DOHH2 (cell line): ENCODE data around the gene ACAA1.
"Not testable (repeated sequence)": the region's sequence is repeated elsewhere in the genome, so short reads cannot be mapped to it uniquely, and the experiment has no call there.

ENCODE experiments used
- H3F3A ChIP-seq: fragments of 200-600 bp; sonication (generic), shearing (Covaris generic); 2 replicates; pipeline ENCODE4 v1.6.0; 2016; ENCODE audit warnings: antibody characterized with exemption, mild to moderate bottlenecking; ENCODE audit not compliant: control insufficient read depth, insufficient read depth
- H3K27ac ChIP-seq: fragments of 200-600 bp; sonication (generic); 2 replicates; pipeline ENCODE4 v1.5.1; 2014; ENCODE audit warnings: low read depth, mild to moderate bottlenecking, low read length, moderate library complexity
- H3K27me3 ChIP-seq: fragments of 200-600 bp; sonication (generic); 2 replicates; pipeline ENCODE4 v1.6.1; 2014; ENCODE audit warnings: mild to moderate bottlenecking, low read length, mixed read lengths; ENCODE audit not compliant: control insufficient read depth
- H3K36me3 ChIP-seq: fragments of 200-600 bp; sonication (generic); 2 replicates; pipeline ENCODE4 v1.6.1; 2014; ENCODE audit warnings: mild to moderate bottlenecking, low read length, moderate library complexity, mixed read lengths; ENCODE audit not compliant: control insufficient read depth
- H3K4me1 ChIP-seq: fragments of 200-600 bp; sonication (generic); 2 replicates; pipeline ENCODE4 v1.6.1; 2014; ENCODE audit warnings: mild to moderate bottlenecking, low read length, mixed read lengths; ENCODE audit not compliant: control insufficient read depth
- H3K4me2 ChIP-seq: fragments of 200-600 bp; sonication (generic); 2 replicates; pipeline ENCODE4 v1.6.0; 2014; ENCODE audit warnings: mild to moderate bottlenecking, low read length, moderate library complexity
- H3K4me3 ChIP-seq: fragments of 200-600 bp; sonication (generic); 2 replicates; pipeline ENCODE4 v1.5.1; 2014; ENCODE audit warnings: mild to moderate bottlenecking, low read length, mixed read lengths
- H3K79me2 ChIP-seq: fragments of 200-600 bp; sonication (generic); 2 replicates; pipeline ENCODE4 v1.6.1; 2014; ENCODE audit warnings: mild to moderate bottlenecking, low read length, mixed read lengths; ENCODE audit not compliant: control insufficient read depth
- H3K9me2 ChIP-seq: fragments of 200-600 bp; sonication (generic); replicated peaks from 2 replicates; pipeline ENCODE4 v1.6.1; 2014; ENCODE audit warnings: mild to moderate bottlenecking, low read length, mixed read lengths; ENCODE audit not compliant: control insufficient read depth
- H3K9me3 ChIP-seq: fragments of 200-600 bp; sonication (generic); 2 replicates; pipeline ENCODE4 v1.6.1; 2014; ENCODE audit warnings: antibody characterized with exemption, low read length, mixed read lengths; ENCODE audit not compliant: control insufficient read depth, insufficient read depth
- H4K20me1 ChIP-seq: fragments of 200-600 bp; sonication (generic); 2 replicates; pipeline ENCODE4 v1.6.0; 2014; ENCODE audit warnings: low read depth, mild to moderate bottlenecking, antibody characterized with exemption, low read length, moderate library complexity; ENCODE audit not compliant: control insufficient read depth, insufficient read depth
- EZH2phosphoT487 ChIP-seq: fragments of 200-600 bp; sonication (generic); IDR thresholded peaks from 2 replicates; pipeline ENCODE4 v1.6.1; 2017; ENCODE audit warnings: borderline replicate concordance, mild to moderate bottlenecking, antibody characterized with exemption, low read length, moderate library complexity, mixed read lengths
- TF ChIP-seq, protein P1 (sequence below): fragments of 200-600 bp; sonication (generic); IDR thresholded peaks from one replicate; pipeline ENCODE4 v1.5.1; 2014; ENCODE audit warnings: antibody characterized with exemption, mild to moderate bottlenecking, low read depth, low read length; ENCODE audit not compliant: poor library complexity, severe bottlenecking

The ACAA1 gene

GRCh38 chr3:38090453-38090852 is 46.5 kb downstream of the ACAA1 start:
- Histone ChIP-seq H4K20me1 (no peaks in the 10 kb centered on the region), H3K4me3 (no peak overlapping the region), H3K27ac (no peak overlapping the region), H3K9me2 (no peaks in the 10 kb centered on the region), H3K4me1 (peaks cover 23% of the 10 kb centered on the region), H3F3A (no peaks in the 10 kb centered on the region), H3K9me3 (no peaks in the 10 kb centered on the region), H3K79me2 (no peaks in the 10 kb centered on the region), H3K36me3 (no peaks in the 10 kb centered on the region), H3K27me3 (peaks cover 9% of the 10 kb centered on the region; the same call in 1 of the 2 replicates), H3K4me2 (no peak overlapping the region)
- TF ChIP-seq, protein P1, sequence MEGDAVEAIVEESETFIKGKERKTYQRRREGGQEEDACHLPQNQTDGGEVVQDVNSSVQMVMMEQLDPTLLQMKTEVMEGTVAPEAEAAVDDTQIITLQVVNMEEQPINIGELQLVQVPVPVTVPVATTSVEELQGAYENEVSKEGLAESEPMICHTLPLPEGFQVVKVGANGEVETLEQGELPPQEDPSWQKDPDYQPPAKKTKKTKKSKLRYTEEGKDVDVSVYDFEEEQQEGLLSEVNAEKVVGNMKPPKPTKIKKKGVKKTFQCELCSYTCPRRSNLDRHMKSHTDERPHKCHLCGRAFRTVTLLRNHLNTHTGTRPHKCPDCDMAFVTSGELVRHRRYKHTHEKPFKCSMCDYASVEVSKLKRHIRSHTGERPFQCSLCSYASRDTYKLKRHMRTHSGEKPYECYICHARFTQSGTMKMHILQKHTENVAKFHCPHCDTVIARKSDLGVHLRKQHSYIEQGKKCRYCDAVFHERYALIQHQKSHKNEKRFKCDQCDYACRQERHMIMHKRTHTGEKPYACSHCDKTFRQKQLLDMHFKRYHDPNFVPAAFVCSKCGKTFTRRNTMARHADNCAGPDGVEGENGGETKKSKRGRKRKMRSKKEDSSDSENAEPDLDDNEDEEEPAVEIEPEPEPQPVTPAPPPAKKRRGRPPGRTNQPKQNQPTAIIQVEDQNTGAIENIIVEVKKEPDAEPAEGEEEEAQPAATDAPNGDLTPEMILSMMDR: no peak
- TF ChIP-seq EZH2phosphoT487: no peak

DNA sequence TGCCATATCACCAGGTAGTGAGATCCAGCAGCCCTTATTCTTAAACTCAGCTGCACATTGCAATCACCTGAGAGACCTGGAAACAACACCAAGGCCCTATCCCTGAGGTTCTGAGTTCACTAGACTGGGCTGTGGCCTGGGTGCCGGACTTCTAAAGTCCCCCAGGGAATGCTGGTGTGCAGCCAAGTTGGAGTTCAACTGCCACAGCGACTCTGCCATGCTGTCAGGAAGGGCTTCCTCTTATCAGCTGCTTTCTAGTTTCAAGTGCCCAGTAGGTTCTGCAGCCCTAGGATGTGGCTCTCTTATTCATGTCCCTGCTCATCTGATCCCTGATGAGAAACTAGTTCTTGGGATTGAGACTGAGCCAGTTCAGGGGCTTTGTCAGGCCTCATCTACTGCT is 47.8 kb downstream of the ACAA1 start:
- Histone ChIP-seq H3K9me2 (no peaks in the 10 kb centered on the region), H3K4me2 (no peak overlapping the region)

DNA sequence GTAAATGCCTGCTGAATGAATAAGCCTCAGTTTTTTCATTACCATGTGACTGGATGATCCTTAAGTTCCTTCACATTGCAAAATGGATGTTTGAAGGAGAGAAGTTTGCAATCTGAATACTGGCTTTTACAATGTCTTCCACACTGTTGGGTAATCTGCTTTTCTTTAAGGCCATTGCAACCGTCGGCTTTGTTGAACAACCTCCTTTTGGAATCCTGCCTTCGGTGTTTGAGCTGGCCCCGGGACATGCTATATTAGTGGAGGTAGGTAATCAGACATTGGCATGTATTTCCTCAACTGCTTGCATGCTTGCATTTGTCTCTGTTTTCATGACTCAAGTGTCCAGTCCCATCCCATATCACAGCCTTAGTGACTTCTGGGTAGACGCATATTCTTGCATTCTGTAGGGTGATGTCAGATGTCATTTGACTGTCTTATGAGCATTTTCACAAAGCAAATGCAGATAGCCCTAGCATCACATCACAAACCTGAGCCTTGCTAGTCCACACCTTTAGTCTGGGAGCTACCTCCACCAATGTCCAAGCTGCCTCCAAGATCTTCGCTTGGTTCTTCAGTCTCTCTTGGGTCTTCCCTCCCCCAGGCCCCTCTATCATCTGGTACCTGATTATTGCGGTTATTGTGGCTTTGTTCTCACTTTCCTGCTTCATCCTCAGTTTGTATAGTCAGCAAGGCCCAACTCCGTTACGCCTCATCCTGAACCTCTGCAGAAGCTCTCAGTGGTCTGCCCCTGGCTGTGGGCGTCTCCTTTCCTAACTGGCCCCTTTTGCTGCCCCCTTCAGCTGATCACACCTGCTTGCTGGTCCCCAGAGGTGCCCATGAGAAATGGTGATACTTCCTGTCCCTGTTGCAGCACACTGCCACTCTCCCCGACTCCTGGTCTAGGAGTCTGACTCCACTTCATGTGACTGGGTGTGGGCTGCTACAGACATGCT is 48.5 kb downstream of the ACAA1 start:
- TF ChIP-seq, protein P1: no peak
- TF ChIP-seq EZH2phosphoT487: no peak
- Histone ChIP-seq H3K9me2 (no peaks in the 10 kb centered on the region), H3K4me3 (no peak overlapping the region), H3K36me3 (no peaks in the 10 kb centered on the region), H4K20me1 (no peaks in the 10 kb centered on the region), H3K27me3 (peaks cover 9% of the 10 kb centered on the region; the same call in 1 of the 2 replicates), H3K4me2 (no peak overlapping the region), H3K79me2 (no peaks in the 10 kb centered on the region), H3F3A (peaks cover 8% of the 10 kb centered on the region), H3K27ac (no peak overlapping the region), H3K9me3 (peaks cover 7% of the 10 kb centered on the region; the same call in 1 of the 2 replicates), H3K4me1 (peaks cover 23% of the 10 kb centered on the region)

More for the DNA sequence above, 47.8 kb downstream of the ACAA1 start:
- peaks cover 3% of the 10 kb centered on the region; the same call in 1 of the 2 replicates for H3K9me3 ChIP-seq
- peaks cover 9% of the 10 kb centered on the region; the same call in 1 of the 2 replicates for H3K27me3 ChIP-seq
- no peak overlapping the region for H3K4me3 ChIP-seq
- H3K27ac ChIP-seq: no peak overlapping the region
- no peak for TF ChIP-seq EZH2phosphoT487
- TF ChIP-seq, protein P1: no peak
- no peaks in the 10 kb centered on the region for H3K36me3 ChIP-seq
- H3F3A ChIP-seq: peaks cover 4% of the 10 kb centered on the region
- H3K79me2 ChIP-seq: no peaks in the 10 kb centered on the region
- H3K4me1 ChIP-seq: peaks cover 23% of the 10 kb centered on the region
- H4K20me1 ChIP-seq: no peaks in the 10 kb centered on the region

GRCh38 chr3:38087278-38087677 is 49.6 kb downstream of the ACAA1 start:
- H3K79me2 ChIP-seq, H3K4me2 ChIP-seq, H3K27me3 ChIP-seq, H3K9me2 ChIP-seq, H3F3A ChIP-seq, H3K27ac ChIP-seq, H3K9me3 ChIP-seq, H3K36me3 ChIP-seq, H4K20me1 ChIP-seq, H3K4me3 ChIP-seq: not testable (repeated sequence)
- peaks cover 12% of the 10 kb centered on the region for H3K4me1 ChIP-seq
